HCT116 (cell line): ENCODE results near the gene DUOXA2. TPM values are rescaled to one million over a fixed set of nuclear protein-coding genes. Genes with fewer than 3 reads are reported as not detected.

Experiments used
- ATAC-seq: fragments of 200-7000 bp; cut with Tn5 transposase; 2 replicates; pipeline ENCODE4 v1.9.1; 2020; ENCODE audit warnings: mild to moderate bottlenecking, moderate library complexity
- BruUV-seq: library from RNA; stranded (reverse); fragments of 400-500 nt; replicated peaks from 2 replicates; lab custom pipeline; 2021; lab: Mats Ljungman, UMichigan
- CTCF ChIA-PET: fragments of 300-600 bp; sonication (Branson Sonifier 250); formaldehyde crosslinking; loops from one replicate; lab custom pipeline; 2021; ENCODE audit warnings: antibody characterized with exemption; lab: Charles Lee
- POLR2A ChIA-PET: fragments of 300-600, 350-600 bp; sonication (Branson Sonifier 250); formaldehyde crosslinking; loops from one replicate; lab custom pipeline; 2021; ENCODE audit warnings: antibody characterized with exemption; lab: Charles Lee
- RAD21 ChIA-PET, 2 experiments: fragments of 300-600 bp; sonication (Branson Sonifier 250); formaldehyde crosslinking; loops; one replicate each; lab custom pipeline; 2023; ENCODE audit warnings: low total read pairs in 2 of 2; ENCODE audit not compliant: uncharacterized antibody in 2 of 2, unreplicated experiment in 2 of 2, low non-redundant PET in 1 of 2; lab: Charles Lee
- DNase-seq: peaks from one replicate; pipeline ENCODE4 v3.0.0-alpha.2; 2010; ENCODE audit warnings: low read depth, low spot score
- H2AFZ ChIP-seq: fragments of 200-600 bp; shearing (Covaris generic), sonication (generic); 2 replicates; pipeline ENCODE4 v1.6.1; 2017; ENCODE audit warnings: low read depth, mixed run types, mixed read lengths, antibody characterized with exemption, low read length; ENCODE audit not compliant: poor library complexity, severe bottlenecking
- H3K27ac ChIP-seq: 2 replicates; pipeline ENCODE4 v1.5.1; 2012; ENCODE audit warnings: low read depth, low read length
- H3K27me3 ChIP-seq: fragments of 200-600 bp; sonication (generic); 2 replicates; pipeline ENCODE4 v1.6.1; 2016; ENCODE audit warnings: mixed run types, low read length, mixed read lengths; ENCODE audit not compliant: insufficient read depth
- H3K36me3 ChIP-seq, 2 experiments: fragments of 200-500 bp in 1 of 2; fragments of 200-600 bp in 1 of 2; sonication (Bioruptor generic) in 1 of 2; sonication (generic) in 1 of 2; 2 replicates each; pipeline versions ENCODE4 v1.5.1 to v1.6.1; 2014 to 2016; ENCODE audit warnings: low read length in 2 of 2, inconsistent platforms in 1 of 2, mixed read lengths in 1 of 2, mixed run types in 1 of 2; ENCODE audit not compliant: insufficient read depth in 2 of 2, control insufficient read depth in 1 of 2
- H3K4me1 ChIP-seq, 2 experiments: fragments of 200-600 bp in 1 of 2; sonication (generic) in 1 of 2; 2 replicates each; pipeline versions ENCODE4 v1.5.1 to v1.6.1; 2012 to 2017; ENCODE audit warnings: low read length in 2 of 2, inconsistent platforms in 1 of 2, mild to moderate bottlenecking in 1 of 2, mixed read lengths in 1 of 2, mixed run types in 1 of 2, moderate library complexity in 1 of 2; ENCODE audit not compliant: insufficient read depth in 2 of 2, control insufficient read depth in 1 of 2
- H3K4me2 ChIP-seq: fragments of 200-600 bp; sonication (generic); 2 replicates; pipeline ENCODE4 v1.6.1; 2017; ENCODE audit warnings: mixed run types, low read length, mixed read lengths
- H3K4me3 ChIP-seq, 2 experiments: fragments of 200-600 bp in 1 of 2; sonication (generic) in 1 of 2; replicated peaks in 1 of 2; 2 replicates each; pipeline ENCODE4 v1.5.1; 2011 to 2016; ENCODE audit warnings: low read length in 2 of 2, control low read depth in 1 of 2, low read depth in 1 of 2, mild to moderate bottlenecking in 1 of 2, mixed read lengths in 1 of 2, mixed run types in 1 of 2
- H3K79me2 ChIP-seq: fragments of 200-600 bp; sonication (generic); 2 replicates; pipeline ENCODE4 v1.6.1; 2017; ENCODE audit warnings: mild to moderate bottlenecking, mixed run types, low read length, moderate library complexity, mixed read lengths; ENCODE audit not compliant: insufficient read depth
- H3K9ac ChIP-seq: fragments of 200-600 bp; sonication (generic); 2 replicates; pipeline ENCODE4 v1.6.1; 2016; ENCODE audit warnings: low read length, mixed read lengths
- H3K9me2 ChIP-seq: fragments of 200-600 bp; sonication (generic), shearing (Covaris generic); 2 replicates; pipeline ENCODE4 v1.6.1; 2017; ENCODE audit warnings: mixed run types, mild to moderate bottlenecking, moderate library complexity; ENCODE audit not compliant: insufficient read depth
- H3K9me3 ChIP-seq, 2 experiments: fragments of 200-500 bp in 1 of 2; fragments of 200-600 bp in 1 of 2; sonication (Bioruptor generic) in 1 of 2; sonication (generic) in 1 of 2; 2 replicates each; pipeline ENCODE4 v1.6.1; 2014 to 2017; ENCODE audit warnings: low read length in 2 of 2, mixed read lengths in 2 of 2, inconsistent platforms in 1 of 2, low read depth in 1 of 2, mild to moderate bottlenecking in 1 of 2, mixed run types in 1 of 2, moderate library complexity in 1 of 2; ENCODE audit not compliant: control insufficient read depth in 1 of 2, insufficient read depth in 1 of 2
- H4K20me1 ChIP-seq: fragments of 200-600 bp; sonication (generic), shearing (Covaris generic); 2 replicates; pipeline ENCODE4 v1.6.1; 2017; ENCODE audit warnings: mixed run types, mild to moderate bottlenecking, moderate library complexity; ENCODE audit not compliant: insufficient read depth
- FOSL1 ChIP-seq: IDR thresholded peaks from 2 replicates; pipeline ENCODE4 v1.6.1; 2012; ENCODE audit warnings: low read depth
- POLR2A ChIP-seq: IDR thresholded peaks from 2 replicates; pipeline ENCODE4 v1.7.0; 2011; ENCODE audit warnings: borderline replicate concordance; ENCODE audit not compliant: insufficient read depth, insufficient read length; ENCODE audit errors: extremely low read depth
- POLR2AphosphoS5 ChIP-seq: IDR thresholded peaks from 2 replicates; pipeline ENCODE4 v1.6.1; 2011; ENCODE audit warnings: mild to moderate bottlenecking, low read depth, low read length, moderate library complexity
- RAD21 ChIP-seq: IDR thresholded peaks from 2 replicates; pipeline ENCODE4 v1.6.1; 2012; ENCODE audit warnings: low read depth, mild to moderate bottlenecking
- YY1 ChIP-seq: IDR thresholded peaks from 2 replicates; pipeline ENCODE4 v1.6.1; 2011; ENCODE audit warnings: low read length, low read depth, moderate library complexity, mild to moderate bottlenecking; ENCODE audit not compliant: insufficient replicate concordance; ENCODE audit errors: extremely low read depth
- intact Hi-C: fragments of 100-400 bp; cut with micrococcal nuclease; formaldehyde crosslinking; loops from 2 replicates; pipeline ENCODE4 v1.10.0; 2022
- total RNA-seq: library from RNA; stranded (reverse); gene quantifications from one replicate; pipeline ENCODE4 v1.2.1, GENCODE V29; 2021; ENCODE audit not compliant: unreplicated experiment
- TF ChIP-seq, protein P1 (sequence below): IDR thresholded peaks from 2 replicates; pipeline ENCODE4 v1.6.1; 2012

DUOXA2 gene
- total RNA-seq, 1 experiment from 2014 or later = not detected

DNA sequence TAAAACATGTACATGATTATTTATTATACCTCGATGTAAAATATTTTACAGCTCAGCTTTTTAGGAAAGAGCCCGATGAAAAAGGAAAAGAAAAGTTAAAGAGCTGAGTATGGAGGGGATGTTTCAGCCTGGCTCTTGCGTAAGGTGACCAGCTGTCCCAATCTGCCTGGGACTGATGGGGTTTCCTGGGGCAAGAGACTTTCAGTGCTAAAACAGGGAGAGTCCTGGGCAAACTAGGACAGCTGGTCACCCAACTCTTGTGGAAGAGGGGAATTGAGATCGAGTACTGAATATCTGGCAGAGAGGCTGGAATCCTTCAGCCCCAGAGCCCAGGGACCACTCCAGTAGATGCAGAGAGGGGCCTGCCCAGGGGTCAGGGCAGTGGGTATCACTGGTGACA is 21.1 kb upstream of the DUOXA2 start (continued):
- TF ChIP-seq YY1 = no peak
- TF ChIP-seq, protein P1, sequence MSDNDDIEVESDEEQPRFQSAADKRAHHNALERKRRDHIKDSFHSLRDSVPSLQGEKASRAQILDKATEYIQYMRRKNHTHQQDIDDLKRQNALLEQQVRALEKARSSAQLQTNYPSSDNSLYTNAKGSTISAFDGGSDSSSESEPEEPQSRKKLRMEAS = no peak
- TF ChIP-seq, all 23 proteins: peak for 0

GRCh38 chr15:45093622-45094357 is 20.3 kb upstream of the DUOXA2 start:
- H3K27me3 ChIP-seq = peaks cover 14% of the 10 kb centered on the region; the same call in 1 of the 2 replicates
- BruUV-seq = no TSS peak
- H3K9ac ChIP-seq = no peak overlapping the region
- no peak overlapping the region for H3K27ac ChIP-seq
- ChIA-PET CTCF (no interaction called here), RAD21 (no interaction called here), POLR2A (no interaction called here)
- ATAC-seq = no peak
- H2AFZ ChIP-seq = no peak overlapping the region
- TF ChIP-seq, protein P1 = no peak
- TF ChIP-seq POLR2A = no peak
- TF ChIP-seq POLR2AphosphoS5 = no peak
- intact Hi-C loops = no loop called here
- H3K4me3 ChIP-seq = no peak overlapping the region
- H3K9me2 ChIP-seq = no peaks in the 10 kb centered on the region
- H3K4me1 ChIP-seq = peaks cover 0 to 3% of the 10 kb centered on the region in 2 experiments; a peak in 1 of 4 replicates
- no peak overlapping the region for H3K4me2 ChIP-seq
- H3K9me3 ChIP-seq = no peaks in the 10 kb centered on the region
- DNase-seq = no peak
- no peaks in the 10 kb centered on the region for H3K36me3 ChIP-seq
- H3K79me2 ChIP-seq = no peaks in the 10 kb centered on the region
- H4K20me1 ChIP-seq = no peaks in the 10 kb centered on the region

GRCh38 chr15:45094358-45094730 is 19.8 kb upstream of the DUOXA2 start:
- TF ChIP-seq RAD21 = no peak
- TF ChIP-seq FOSL1 = no peak
- ChIA-PET RAD21 (no interaction called here), POLR2A (no interaction called here), CTCF (no interaction called here)
- Histone ChIP-seq H2AFZ (no peak overlapping the region), H3K4me2 (no peak overlapping the region), H4K20me1 (no peaks in the 10 kb centered on the region), H3K27ac (no peak overlapping the region), H3K9me3 (no peaks in the 10 kb centered on the region), H3K27me3 (peaks cover 12% of the 10 kb centered on the region; the same call in 1 of the 2 replicates), H3K36me3 (no peaks in the 10 kb centered on the region), H3K4me3 (no peak overlapping the region), H3K9ac (no peak overlapping the region), H3K9me2 (no peaks in the 10 kb centered on the region), H3K4me1 (no peaks in the 10 kb centered on the region), H3K79me2 (no peaks in the 10 kb centered on the region)
- DNase-seq = no peak
- no peak for ATAC-seq
- BruUV-seq = no TSS peak
- intact Hi-C loops = no loop called here
